ENCODE data around the gene CFAP97. TPM values are rescaled to one million over a fixed set of nuclear protein-coding genes. Genes with fewer than 3 reads are reported as not detected.
A peak's percentile ranks its signal among the peaks of the same experiment; 100 is the strongest.

Gene CFAP97
- total and polyA plus RNA-seq, 9 of the 15 experiments (the other 6 are each of a cell fraction or from before 2014, with no cell fraction given), result 17.3 to 57.8 (median 44.4) TPM

GRCh38 chr4:185209031-185209851 lies 5.4 kb upstream of the CFAP97 start, which contains the start of gene SNX25 (continued):
- TF ChIP-seq SOX6 (IDR thresholded peaks at IDR 0.05) (0 out of 2 replicates have a peak, but pooled peaks have one; percentile 16), ATF7 (IDR thresholded peaks at IDR 0.05) (0 out of 2 replicates have a peak, but pooled peaks have one; percentile 52), EGR1 (conservative IDR thresholded peaks at IDR 0.05) (peak; percentile 87), XRCC3 (IDR thresholded peaks at IDR 0.05) (no peak), YY1 (IDR thresholded peaks at IDR 0.05; ENCODE audit: borderline replicate concordance in 1 of 3, control insufficient read depth in 1 of 3, extremely low read depth in 1 of 3, insufficient read depth in 3 of 3, insufficient read length in 1 of 3, insufficient replicate concordance in 2 of 3, low read depth in 1 of 3, low read length in 2 of 3) (peak in 1 of 3 experiments; percentile 44), GABPA (tag; conservative IDR thresholded peaks at IDR 0.05; ENCODE audit: low read depth) (peak; percentile 31; the same call in 1 of the 2 replicates), RBBP5 (IDR thresholded peaks at IDR 0.05; ENCODE audit: borderline replicate concordance, insufficient read depth, low read length, poor library complexity, severe bottlenecking) (peak; percentile 61), FOXA3 (CRISPR knock-in tag; conservative IDR thresholded peaks at IDR 0.05 in 1 of 2, IDR thresholded peaks at IDR 0.05 in 1 of 2) (0 out of 4 replicates have a peak, but pooled peaks of 1 of the 2 experiments have one; percentile 48), CBFA2T3 (IDR thresholded peaks at IDR 0.05) (no peak), ZNF586 (CRISPR knock-in tag; conservative IDR thresholded peaks at IDR 0.05) (no peak), ZNF253 (CRISPR knock-in tag; conservative IDR thresholded peaks at IDR 0.05) (no peak), POLR2AphosphoS5 (IDR thresholded peaks at IDR 0.05; ENCODE audit: control insufficient read depth, insufficient read depth, low read depth, low read length) (peak; percentile 60), CHD2 (IDR thresholded peaks at IDR 0.05; ENCODE audit: low read depth, low read length) (no peak), ZNF395 (CRISPR knock-in tag; IDR thresholded peaks at IDR 0.05) (0 out of 2 replicates have a peak, but pooled peaks have one; percentile 32), ZNF274 (IDR thresholded peaks at IDR 0.05; ENCODE audit: borderline replicate concordance, low read depth, low read length) (no peak)
